ENCODE data around the gene LIFR.

The LIFR gene

GRCh38 chr5:38538161-38538560, 18.3 kb downstream of the LIFR start:
- TF ChIP-seq CTCF (IDR thresholded peaks at IDR 0.05) = no peak
- Histone ChIP-seq H3K4me3 (no peak overlapping the region), H3K27ac (no peak overlapping the region)
- no peak for DNase-seq (ENCODE audit: low spot score)

DNA sequence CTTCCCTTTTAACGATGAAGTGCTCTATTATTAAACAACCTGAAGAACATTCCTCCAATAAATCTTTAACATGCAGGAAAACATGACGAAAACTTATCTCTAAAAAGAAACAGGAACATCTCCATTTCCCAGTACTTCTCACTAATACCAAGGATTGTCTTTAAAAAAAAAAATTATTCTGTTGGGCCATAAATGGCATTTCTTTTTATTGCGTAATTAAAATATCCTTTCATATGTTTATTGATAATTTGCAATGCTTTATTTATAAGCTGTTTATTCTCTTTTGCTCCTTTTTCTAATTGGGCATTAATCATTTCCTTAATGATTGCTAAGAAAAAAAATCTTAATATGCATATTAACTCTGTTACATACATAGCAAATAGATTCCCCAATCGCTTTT, 18.9 kb downstream of the LIFR start:
- TF ChIP-seq CTCF (IDR thresholded peaks at IDR 0.05) = no peak
- no peak for DNase-seq (ENCODE audit: low spot score)
- H3K27ac ChIP-seq = no peak overlapping the region

GRCh38 chr5:38536968-38537367, 19.5 kb downstream of the LIFR start:
- no peak for TF ChIP-seq CTCF (IDR thresholded peaks at IDR 0.05)
- Histone ChIP-seq H3K4me3 (no peak overlapping the region), H3K27ac (no peak overlapping the region)
- DNase-seq (ENCODE audit: low spot score) = no peak

More for the DNA sequence above, 18.9 kb downstream of the LIFR start:
- no peak overlapping the region for H3K4me3 ChIP-seq

DNA sequence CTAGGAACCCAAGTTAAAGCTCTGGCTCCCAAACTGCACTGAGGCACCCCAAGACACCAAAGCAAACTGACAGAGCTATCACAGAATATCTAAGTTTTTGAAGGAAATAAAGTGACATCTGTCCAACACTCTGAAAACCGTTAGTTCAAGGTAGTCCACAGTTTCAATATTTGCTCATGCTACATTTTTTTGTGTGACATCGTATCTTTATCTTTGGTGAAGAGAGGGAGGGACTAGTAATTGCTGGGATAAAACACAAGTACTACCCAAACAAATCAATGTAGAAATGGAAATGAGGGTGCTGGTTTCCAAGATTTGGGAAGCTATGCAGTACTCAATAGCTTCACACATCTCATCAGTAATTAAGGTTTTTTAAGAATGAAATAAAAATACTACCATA, 20.6 kb downstream of the LIFR start:
- no peak for DNase-seq (ENCODE audit: low spot score)
- Histone ChIP-seq H3K4me3 (no peak overlapping the region), H3K27ac (no peak overlapping the region)
- TF ChIP-seq CTCF (IDR thresholded peaks at IDR 0.05) = no peak

- TF ChIP-seq CTCF (IDR thresholded peaks at IDR 0.05) = no peak
- no peak overlapping the region for H3K27ac ChIP-seq
- DNase-seq (ENCODE audit: low spot score) = no peak
- H3K4me3 ChIP-seq = no peak overlapping the region
These were observed 21.1 kb downstream of the LIFR start for GRCh38 chr5:38535248-38535750.

DNA sequence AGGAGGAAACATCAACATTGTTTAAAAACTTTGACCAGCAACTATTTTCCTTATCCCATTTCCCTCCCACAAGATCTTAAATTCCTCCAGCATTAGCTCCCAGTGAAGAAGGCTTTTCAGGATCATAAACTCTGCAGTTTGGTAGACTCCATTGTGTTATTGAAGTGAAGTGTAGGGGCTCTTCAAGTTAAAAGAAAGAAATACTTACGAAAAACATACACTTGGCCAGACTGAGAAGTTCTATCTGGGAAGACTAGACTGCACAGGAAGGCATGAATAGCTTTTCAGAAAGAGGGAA, 22.3 kb downstream of the LIFR start:
- DNase-seq (ENCODE audit: low spot score) = no peak
- no peak overlapping the region for H3K27ac ChIP-seq
- H3K4me3 ChIP-seq = no peak overlapping the region
- no peak for TF ChIP-seq CTCF (IDR thresholded peaks at IDR 0.05)

GRCh38 chr5:38533286-38534155, 22.9 kb downstream of the LIFR start:
- DNase-seq (ENCODE audit: low spot score) = no peak
- H3K4me3 ChIP-seq = no peak overlapping the region
- no peak overlapping the region for H3K27ac ChIP-seq
- TF ChIP-seq CTCF (IDR thresholded peaks at IDR 0.05) = no peak

Measured in coronary artery (tissue), 2 donors.